C4-2B (cell line): ENCODE measurements around the gene CTNNA2.

Source experiments
- ZFX ChIP-seq: fragments of 450-650 bp; IDR thresholded peaks from 2 replicates; pipeline ENCODE4 v1.6.1; 2017
- TF ChIP-seq, protein P1 (sequence below): fragments of 450-650 bp; conservative IDR thresholded peaks from 2 replicates; pipeline ENCODE4 v1.5.1; 2017; ENCODE audit warnings: mild to moderate bottlenecking

DNA sequence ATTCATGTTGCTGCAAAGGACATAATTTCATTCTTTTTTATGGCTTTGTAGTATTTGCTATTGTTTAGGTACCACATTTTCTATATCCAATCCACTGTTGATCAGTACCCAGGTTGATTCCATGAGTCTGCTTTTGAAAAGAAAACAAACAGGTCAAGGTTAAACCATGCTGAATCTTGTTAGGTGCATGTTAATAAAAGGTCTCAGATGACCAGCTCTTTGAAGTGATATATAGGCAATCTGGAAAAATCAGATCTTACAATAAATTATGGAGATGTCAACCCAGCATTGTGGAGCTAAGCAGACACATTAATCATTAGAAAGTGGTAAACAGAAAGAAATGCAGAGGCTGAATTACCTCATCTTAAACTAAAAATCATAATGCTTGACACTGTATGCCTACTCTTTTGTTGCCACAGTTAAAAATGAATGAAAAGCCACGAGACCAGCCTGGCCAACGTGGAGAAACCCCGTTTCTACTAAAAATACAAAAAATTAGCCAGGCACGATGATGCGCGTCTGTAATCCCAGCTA lies 246.0 kb downstream of the CTNNA2 start:
- TF ChIP-seq, protein P1, sequence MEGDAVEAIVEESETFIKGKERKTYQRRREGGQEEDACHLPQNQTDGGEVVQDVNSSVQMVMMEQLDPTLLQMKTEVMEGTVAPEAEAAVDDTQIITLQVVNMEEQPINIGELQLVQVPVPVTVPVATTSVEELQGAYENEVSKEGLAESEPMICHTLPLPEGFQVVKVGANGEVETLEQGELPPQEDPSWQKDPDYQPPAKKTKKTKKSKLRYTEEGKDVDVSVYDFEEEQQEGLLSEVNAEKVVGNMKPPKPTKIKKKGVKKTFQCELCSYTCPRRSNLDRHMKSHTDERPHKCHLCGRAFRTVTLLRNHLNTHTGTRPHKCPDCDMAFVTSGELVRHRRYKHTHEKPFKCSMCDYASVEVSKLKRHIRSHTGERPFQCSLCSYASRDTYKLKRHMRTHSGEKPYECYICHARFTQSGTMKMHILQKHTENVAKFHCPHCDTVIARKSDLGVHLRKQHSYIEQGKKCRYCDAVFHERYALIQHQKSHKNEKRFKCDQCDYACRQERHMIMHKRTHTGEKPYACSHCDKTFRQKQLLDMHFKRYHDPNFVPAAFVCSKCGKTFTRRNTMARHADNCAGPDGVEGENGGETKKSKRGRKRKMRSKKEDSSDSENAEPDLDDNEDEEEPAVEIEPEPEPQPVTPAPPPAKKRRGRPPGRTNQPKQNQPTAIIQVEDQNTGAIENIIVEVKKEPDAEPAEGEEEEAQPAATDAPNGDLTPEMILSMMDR, result no peak
- no peak for TF ChIP-seq ZFX
